ENCODE measurements around the gene MRC1. TPM values are rescaled to one million over a fixed set of nuclear protein-coding genes. Genes with fewer than 3 reads are reported as not detected.

MRC1 gene
- total RNA-seq, 1 donor from 2014 or later, result 0.07 TPM

GRCh38 chr10:17814973-17815372 lies 5.8 kb downstream of the MRC1 start:
- no peak overlapping the region for H3K27ac ChIP-seq (ENCODE audit: low read depth, low read length)
- FAIRE-seq (no peak), DNase-seq (ENCODE audit: low read depth) (no peak)
- H3K36me3 ChIP-seq (ENCODE audit: insufficient read depth, low read length), result no peaks in the 10 kb centered on the region
- Mint-ChIP-seq H3K9me3 (ENCODE audit: unreplicated experiment) (no peaks in the 10 kb centered on the region), H3K27me3 (ENCODE audit: low read depth, unreplicated experiment) (no peaks in the 10 kb centered on the region), H3K27ac (ENCODE audit: unreplicated experiment) (no peak overlapping the region), H3K4me3 (ENCODE audit: unreplicated experiment) (no peak overlapping the region), H3K36me3 (ENCODE audit: low read depth, unreplicated experiment) (no peaks in the 10 kb centered on the region), H3K4me1 (ENCODE audit: low read depth, unreplicated experiment) (no peaks in the 10 kb centered on the region)
- H2AFZ ChIP-seq (ENCODE audit: low read depth, low read length), result no peak overlapping the region
- no peaks in the 10 kb centered on the region for H3K4me1 ChIP-seq (ENCODE audit: insufficient read depth, low read length)
- H3K27me3 ChIP-seq (ENCODE audit: insufficient read depth, low read length), result no peaks in the 10 kb centered on the region
- no peaks in the 10 kb centered on the region for H3K79me2 ChIP-seq (ENCODE audit: insufficient read depth, low read length)
- H3K9me3 ChIP-seq (ENCODE audit: insufficient read depth, low read depth, low read length), result no peaks in the 10 kb centered on the region
- H3K4me2 ChIP-seq (ENCODE audit: low read length), result no peak overlapping the region
- H3K9ac ChIP-seq (ENCODE audit: low read length), result no peak overlapping the region
- H4K20me1 ChIP-seq (ENCODE audit: insufficient read depth, low read length), result no peaks in the 10 kb centered on the region
- TF ChIP-seq CTCF (IDR thresholded peaks at IDR 0.05; ENCODE audit: insufficient read depth, low read depth, low read length), result no peak
- TF ChIP-seq EZH2 (IDR thresholded peaks at IDR 0.05; ENCODE audit: insufficient read depth, low read length), result no peak
- H3K4me3 ChIP-seq (ENCODE audit: insufficient read depth, low read depth, low read length), result no peak overlapping the region

GRCh38 chr10:17816199-17816598 lies 7.1 kb downstream of the MRC1 start:
- Histone ChIP-seq H3K4me3 (ENCODE audit: insufficient read depth, low read depth, low read length) (no peak overlapping the region), H3K9ac (ENCODE audit: low read length) (no peak overlapping the region), H3K4me2 (ENCODE audit: low read length) (no peak overlapping the region), H4K20me1 (ENCODE audit: insufficient read depth, low read length) (no peaks in the 10 kb centered on the region), H3K79me2 (ENCODE audit: insufficient read depth, low read length) (no peaks in the 10 kb centered on the region), H3K27ac (ENCODE audit: low read depth, low read length) (no peak overlapping the region), H3K27me3 (ENCODE audit: insufficient read depth, low read length) (no peaks in the 10 kb centered on the region), H2AFZ (ENCODE audit: low read depth, low read length) (no peak overlapping the region), H3K4me1 (ENCODE audit: insufficient read depth, low read length) (no peaks in the 10 kb centered on the region), H3K9me3 (ENCODE audit: insufficient read depth, low read depth, low read length) (no peaks in the 10 kb centered on the region), H3K36me3 (ENCODE audit: insufficient read depth, low read length) (no peaks in the 10 kb centered on the region)
- Mint-ChIP-seq H3K9me3 (ENCODE audit: unreplicated experiment) (no peaks in the 10 kb centered on the region), H3K27me3 (ENCODE audit: low read depth, unreplicated experiment) (no peaks in the 10 kb centered on the region), H3K4me1 (ENCODE audit: low read depth, unreplicated experiment) (no peaks in the 10 kb centered on the region), H3K36me3 (ENCODE audit: low read depth, unreplicated experiment) (no peaks in the 10 kb centered on the region), H3K27ac (ENCODE audit: unreplicated experiment) (no peak overlapping the region), H3K4me3 (ENCODE audit: unreplicated experiment) (no peak overlapping the region)
- TF ChIP-seq EZH2 (IDR thresholded peaks at IDR 0.05; ENCODE audit: insufficient read depth, low read length) (no peak), CTCF (IDR thresholded peaks at IDR 0.05; ENCODE audit: insufficient read depth, low read depth, low read length) (no peak)
- FAIRE-seq, result no peak
- DNase-seq (ENCODE audit: low read depth), result no peak

GRCh38 chr10:17817316-17817715 lies 8.2 kb downstream of the MRC1 start:
- Histone ChIP-seq H2AFZ (ENCODE audit: low read depth, low read length) (no peak overlapping the region), H3K9me3 (ENCODE audit: insufficient read depth, low read depth, low read length) (no peaks in the 10 kb centered on the region), H3K4me2 (ENCODE audit: low read length) (no peak overlapping the region), H3K36me3 (ENCODE audit: insufficient read depth, low read length) (no peaks in the 10 kb centered on the region), H4K20me1 (ENCODE audit: insufficient read depth, low read length) (no peaks in the 10 kb centered on the region), H3K4me1 (ENCODE audit: insufficient read depth, low read length) (no peaks in the 10 kb centered on the region), H3K4me3 (ENCODE audit: insufficient read depth, low read depth, low read length) (no peak overlapping the region), H3K79me2 (ENCODE audit: insufficient read depth, low read length) (no peaks in the 10 kb centered on the region), H3K27me3 (ENCODE audit: insufficient read depth, low read length) (no peaks in the 10 kb centered on the region), H3K27ac (ENCODE audit: low read depth, low read length) (no peak overlapping the region), H3K9ac (ENCODE audit: low read length) (no peak overlapping the region)
- no peak for FAIRE-seq
- no peaks in the 10 kb centered on the region for H3K4me1 Mint-ChIP-seq (ENCODE audit: low read depth, unreplicated experiment)
- DNase-seq (ENCODE audit: low read depth), result no peak
- H3K27ac Mint-ChIP-seq (ENCODE audit: unreplicated experiment), result no peak overlapping the region
- no peaks in the 10 kb centered on the region for H3K9me3 Mint-ChIP-seq (ENCODE audit: unreplicated experiment)
- no peak overlapping the region for H3K4me3 Mint-ChIP-seq (ENCODE audit: unreplicated experiment)
- H3K36me3 Mint-ChIP-seq (ENCODE audit: low read depth, unreplicated experiment), result no peaks in the 10 kb centered on the region
- no peaks in the 10 kb centered on the region for H3K27me3 Mint-ChIP-seq (ENCODE audit: low read depth, unreplicated experiment)
- no peak for TF ChIP-seq EZH2 (IDR thresholded peaks at IDR 0.05; ENCODE audit: insufficient read depth, low read length)
- no peak for TF ChIP-seq CTCF (IDR thresholded peaks at IDR 0.05; ENCODE audit: insufficient read depth, low read depth, low read length)
